Endometrium (tissue), 2 donors: Measurements from ENCODE around the gene ARFGAP1.
"Not testable (repeated sequence)": the region's sequence is repeated elsewhere in the genome, so short reads cannot be mapped to it uniquely, and the experiment has no call there.

Source experiments
- FAIRE-seq: peaks from 2 replicates; lab custom pipeline; 2012; peaks lifted over from hg19 to GRCh38; lab: Jason Lieb, UNC
- donor health status: control.
- donor health status: control.

The ARFGAP1 gene

DNA sequence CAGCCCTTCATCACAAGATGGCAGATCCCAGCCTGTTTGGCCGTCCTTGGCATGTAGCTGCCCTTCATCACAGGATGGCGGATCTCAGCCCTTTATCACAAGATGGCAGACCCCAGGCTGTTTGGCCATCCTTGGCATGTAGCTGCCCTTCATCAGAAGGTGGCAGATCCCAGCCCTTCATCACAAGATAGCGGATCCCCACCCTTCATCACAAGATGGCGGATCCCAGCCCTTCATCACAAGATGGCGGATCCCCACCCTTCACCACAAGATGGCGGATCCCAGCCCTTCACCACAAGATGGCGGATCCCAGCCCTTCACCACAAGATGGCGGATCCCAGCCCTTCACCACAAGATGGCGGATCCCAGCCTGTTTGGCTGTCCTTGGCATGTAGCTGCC, 62.4 kb downstream of the ARFGAP1 start:
- not testable (repeated sequence) for FAIRE-seq

DNA sequence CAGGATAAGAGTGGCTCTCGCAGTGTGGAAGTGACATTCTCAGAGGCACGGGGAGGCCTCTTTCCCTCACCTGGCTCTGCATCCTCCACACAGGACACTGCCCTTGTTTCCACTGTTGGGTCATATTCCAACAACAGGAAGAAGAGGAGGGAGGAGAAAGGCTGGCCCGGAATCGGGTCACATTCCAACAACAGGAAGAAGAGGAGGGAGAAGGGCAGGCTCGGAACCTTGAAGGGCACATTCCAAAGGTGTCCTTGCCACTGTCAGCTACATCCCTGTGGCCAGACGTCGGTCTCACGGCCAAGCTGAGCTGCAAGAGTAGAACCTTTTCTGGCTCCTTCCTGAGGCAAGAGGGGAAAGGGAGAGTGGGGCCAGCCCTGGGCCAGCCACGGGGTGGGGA, 63.1 kb downstream of the ARFGAP1 start:
- no peak for FAIRE-seq

DNA sequence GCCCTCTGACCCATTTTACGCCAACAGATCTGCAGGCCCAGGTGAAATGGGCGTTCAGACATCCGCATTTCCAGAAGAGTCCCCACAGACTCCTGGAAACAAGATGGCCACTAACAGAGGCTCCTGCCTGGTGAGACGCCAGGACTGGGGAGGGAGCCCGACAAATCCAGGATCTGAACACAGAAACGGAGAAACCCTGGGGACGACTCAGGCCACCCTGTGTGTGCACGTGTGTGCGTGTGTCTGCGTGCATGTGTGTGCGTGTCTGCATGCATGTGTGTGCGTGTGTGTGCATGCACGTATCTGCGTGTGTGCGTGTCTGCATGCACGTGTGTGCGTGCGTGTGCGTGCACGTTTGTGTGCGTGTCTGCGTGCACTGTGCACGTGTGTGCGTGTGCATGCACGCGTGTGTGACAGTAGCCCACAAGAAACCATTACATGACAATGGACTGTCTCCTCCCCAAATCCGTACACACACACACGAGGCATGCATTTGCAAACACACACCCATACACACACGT, 63.7 kb downstream of the ARFGAP1 start:
- no peak for FAIRE-seq

DNA sequence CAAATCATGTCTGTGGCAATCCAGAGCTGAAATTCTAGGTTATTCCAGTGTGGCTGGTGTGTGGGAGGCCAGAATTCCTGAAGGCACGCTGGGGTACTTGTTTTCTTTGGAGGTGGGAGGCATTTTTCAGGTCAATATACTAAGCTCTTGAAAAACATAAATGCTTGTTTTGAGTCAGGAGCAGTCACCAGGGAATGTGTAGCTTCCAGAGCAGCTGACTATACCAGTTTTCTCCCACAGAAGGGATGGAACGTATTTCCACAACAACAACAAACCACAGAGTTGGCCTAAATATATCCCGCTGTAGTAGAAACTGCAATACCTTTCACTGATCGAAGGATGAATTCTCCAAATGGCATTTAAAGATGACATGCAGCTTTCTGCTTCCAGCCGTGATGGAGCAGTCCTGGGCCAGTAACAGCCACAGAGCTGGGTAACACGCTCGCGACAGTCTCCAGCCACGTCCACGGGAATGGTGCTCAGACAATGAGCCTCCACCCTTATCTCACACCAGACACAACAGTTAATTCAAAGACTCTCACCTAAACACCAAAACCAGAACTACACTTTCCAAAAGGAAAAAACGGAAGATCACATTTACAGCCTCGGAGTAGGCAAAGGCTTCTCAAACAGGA, 65.3 kb downstream of the ARFGAP1 start:
- FAIRE-seq = no peak
